Daoy (cell line): ENCODE measurements around the gene TUBD1. TPM values are rescaled to one million over a fixed set of nuclear protein-coding genes. Genes with fewer than 3 reads are reported as not detected.

Experiments used
- DNase-seq: peaks from one replicate; pipeline ENCODE4 v3.0.0-alpha.2; 2015; ENCODE audit warnings: low read depth
- total RNA-seq: library from RNA; depleted of rRNA; stranded (reverse); fragments of >200 nt; shearing (Covaris generic); gene quantifications from 2 replicates; pipeline ENCODE4 v1.2.3, GENCODE V29; 2014; rRNA removed

TUBD1 gene
- total RNA-seq, 1 experiment from 2014 or later = 19.8 TPM

GRCh38 chr17:59826706-59827453 lies 65.9 kb downstream of the TUBD1 start:
- DNase-seq = no peak

GRCh38 chr17:59825533-59826322 lies 67.0 kb downstream of the TUBD1 start:
- DNase-seq = peak; percentile 59

- no peak for DNase-seq
Measured at GRCh38 chr17:59815965-59816364, 76.8 kb downstream of the TUBD1 start.

GRCh38 chr17:59814685-59815084 lies 78.1 kb downstream of the TUBD1 start:
- no peak for DNase-seq

- DNase-seq = no peak
Measured at GRCh38 chr17:59814276-59814675, 78.5 kb downstream of the TUBD1 start.

GRCh38 chr17:59812139-59812538 lies 80.6 kb downstream of the TUBD1 start:
- no peak for DNase-seq

- no peak for DNase-seq
Measured at GRCh38 chr17:59811209-59811608, 81.5 kb downstream of the TUBD1 start.

GRCh38 chr17:59810894-59811153 lies 81.9 kb downstream of the TUBD1 start:
- DNase-seq = no peak

Other genes starting within 250 kb of the TUBD1 start
- 28.3 and 39.1 TPM in 2 replicates for gene PTRH2, start 185.5 kb downstream of the TUBD1 start, total RNA-seq
- gene VMP1, start 185.3 kb downstream of the TUBD1 start, total RNA-seq = 172 and 212 TPM in 2 replicates
- 14.4 and 16.1 TPM in 2 replicates for gene RPS6KB1, start 178 bp upstream of the TUBD1 start, total RNA-seq
- gene RNFT1, start 71.8 kb upstream of the TUBD1 start, total RNA-seq = 11.8 and 15.5 TPM in 2 replicates
- gene HEATR6, start 186.0 kb upstream of the TUBD1 start, total RNA-seq = 7.9 and 8.2 TPM in 2 replicates